Measurements from ENCODE around the gene PIGB.

DNA sequence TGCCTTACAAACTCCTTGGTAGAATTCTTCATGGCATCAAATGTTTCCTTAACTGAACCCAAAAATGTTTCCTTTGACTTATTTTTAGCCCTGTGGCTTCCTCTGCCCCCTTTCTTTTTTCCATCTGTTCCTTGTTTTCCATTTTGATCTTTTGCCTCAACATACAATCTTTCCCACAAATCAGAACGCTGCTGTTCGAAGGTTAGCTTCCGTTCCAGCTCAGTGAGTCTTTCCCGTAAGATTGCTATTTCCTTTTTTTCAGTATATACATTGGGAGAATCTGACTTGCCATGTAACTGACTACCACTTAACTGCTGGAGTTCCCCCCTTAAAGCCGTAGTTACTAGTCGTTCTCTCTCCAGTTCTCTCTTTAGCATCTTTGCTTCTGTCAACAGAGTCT lies 41.2 kb downstream of the PIGB start:
- no peak for TF ChIP-seq POLR2A (IDR thresholded peaks at IDR 0.05; ENCODE audit: low read depth, low read length)
- TF ChIP-seq POLR2AphosphoS5 (IDR thresholded peaks at IDR 0.05; ENCODE audit: low read depth, low read length) = no peak

Measured in GM12892 (cell line).